ENCODE results near the gene PDPK1.
A peak's percentile ranks its signal among the peaks of the same experiment; 100 is the strongest.

DNA sequence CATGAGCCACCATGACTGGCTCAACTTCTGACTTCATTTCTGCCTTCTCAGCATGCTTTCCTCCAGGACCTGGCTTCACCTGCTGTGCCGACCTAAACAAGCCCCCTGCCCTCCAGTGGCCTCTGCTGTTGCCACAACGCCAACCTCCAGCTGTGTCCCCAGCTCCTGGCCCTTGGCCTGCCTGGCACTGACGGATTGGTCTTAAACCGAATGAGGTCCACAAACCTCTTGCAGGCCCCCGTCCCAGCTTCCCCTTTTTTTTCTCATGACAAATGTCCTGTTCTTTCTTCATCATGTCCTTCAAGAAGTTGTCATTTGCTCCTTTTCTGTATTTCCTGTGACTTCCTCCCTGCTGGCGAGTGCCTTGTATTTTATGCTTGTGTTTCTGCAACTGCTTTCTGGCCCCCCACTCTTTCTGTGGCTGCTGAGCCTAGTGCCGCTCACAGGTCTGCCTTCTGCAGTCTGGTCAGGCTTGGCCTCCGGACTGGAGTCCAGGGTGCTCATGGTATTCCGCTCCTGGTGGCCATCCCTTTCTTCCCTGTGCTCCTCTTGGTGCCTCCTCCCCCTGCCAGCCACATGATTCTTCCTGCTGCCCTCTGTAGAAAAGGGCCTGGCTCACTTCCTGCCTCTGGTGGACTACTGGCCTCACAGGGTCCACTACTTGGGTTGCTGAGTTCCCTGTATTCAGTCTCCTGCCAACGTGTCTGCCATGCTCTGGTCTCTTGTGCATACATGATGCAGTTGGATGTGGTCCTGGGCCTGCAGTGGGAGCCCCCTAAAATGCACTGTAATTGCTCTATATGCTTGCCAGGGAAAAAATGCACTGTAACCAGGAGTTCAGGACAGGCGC lies 21.2 kb upstream of the PDPK1 start:
- TF ChIP-seq, protein P1, sequence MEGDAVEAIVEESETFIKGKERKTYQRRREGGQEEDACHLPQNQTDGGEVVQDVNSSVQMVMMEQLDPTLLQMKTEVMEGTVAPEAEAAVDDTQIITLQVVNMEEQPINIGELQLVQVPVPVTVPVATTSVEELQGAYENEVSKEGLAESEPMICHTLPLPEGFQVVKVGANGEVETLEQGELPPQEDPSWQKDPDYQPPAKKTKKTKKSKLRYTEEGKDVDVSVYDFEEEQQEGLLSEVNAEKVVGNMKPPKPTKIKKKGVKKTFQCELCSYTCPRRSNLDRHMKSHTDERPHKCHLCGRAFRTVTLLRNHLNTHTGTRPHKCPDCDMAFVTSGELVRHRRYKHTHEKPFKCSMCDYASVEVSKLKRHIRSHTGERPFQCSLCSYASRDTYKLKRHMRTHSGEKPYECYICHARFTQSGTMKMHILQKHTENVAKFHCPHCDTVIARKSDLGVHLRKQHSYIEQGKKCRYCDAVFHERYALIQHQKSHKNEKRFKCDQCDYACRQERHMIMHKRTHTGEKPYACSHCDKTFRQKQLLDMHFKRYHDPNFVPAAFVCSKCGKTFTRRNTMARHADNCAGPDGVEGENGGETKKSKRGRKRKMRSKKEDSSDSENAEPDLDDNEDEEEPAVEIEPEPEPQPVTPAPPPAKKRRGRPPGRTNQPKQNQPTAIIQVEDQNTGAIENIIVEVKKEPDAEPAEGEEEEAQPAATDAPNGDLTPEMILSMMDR (IDR thresholded peaks at IDR 0.05) = peak in 1 of 5 experiments; percentile 14
- TF ChIP-seq POLR2A (IDR thresholded peaks at IDR 0.05) (no peak), EP300 (IDR thresholded peaks at IDR 0.05) (no peak)

All from tibial nerve (tissue), 4 donors.